NCI-H446 treated with DMSO at 0.1 percent for 48 hours (cell line): ENCODE measurements around the gene C16orf95.

Source experiments
- DNase-seq: peaks from one replicate; lab custom pipeline; 2025; lab: John Stamatoyannopoulos, UW

C16orf95 gene

DNA sequence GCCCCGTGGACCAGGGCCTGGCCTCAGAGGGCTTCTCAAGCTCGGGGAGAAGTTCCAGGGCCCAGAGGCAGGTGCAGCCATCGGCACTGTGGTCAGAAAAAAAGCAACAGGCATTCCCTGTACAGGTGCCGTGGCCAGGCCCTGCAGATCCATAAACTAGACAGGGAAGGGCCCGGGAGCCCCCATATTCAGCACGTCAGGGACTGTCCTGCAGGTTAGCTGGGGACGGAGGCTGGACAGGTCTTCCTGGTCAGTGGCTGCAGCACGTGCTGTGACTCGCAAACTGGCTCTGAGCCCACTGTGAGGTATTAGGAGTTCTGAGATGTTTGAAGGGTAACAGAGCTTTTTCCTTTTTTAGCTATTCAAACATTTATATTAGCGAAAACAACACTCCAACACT lies 15.0 kb upstream of the C16orf95 start:
- DNase-seq = no peak

DNA sequence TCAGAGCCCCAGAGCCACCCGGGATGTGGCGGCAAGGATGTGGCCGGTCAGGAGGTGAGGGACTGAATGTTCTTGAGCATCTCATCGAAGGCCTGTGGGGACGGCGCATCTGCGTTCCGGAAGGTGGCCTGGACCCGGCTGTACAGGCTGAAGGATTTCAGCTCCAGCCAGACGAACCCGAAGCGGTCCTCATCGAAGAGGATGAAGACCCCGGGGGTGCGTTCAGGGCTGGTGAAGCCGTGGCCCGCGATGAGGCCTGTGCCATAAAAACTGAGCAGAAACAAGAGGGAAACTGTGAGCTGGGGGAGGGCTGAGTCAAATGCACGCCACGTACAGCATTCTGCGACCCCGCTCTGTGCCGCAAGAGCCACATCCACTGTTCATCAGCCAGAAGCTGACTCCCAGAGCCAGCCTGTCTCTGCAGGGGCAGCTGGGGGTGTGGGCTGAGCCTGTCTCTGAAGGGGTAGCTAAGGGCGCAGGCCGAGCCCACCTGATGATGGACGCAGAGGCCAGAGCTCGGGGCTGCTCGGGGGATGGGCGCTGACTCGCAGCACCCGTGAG lies 14.1 kb upstream of the C16orf95 start:
- no peak for DNase-seq

DNA sequence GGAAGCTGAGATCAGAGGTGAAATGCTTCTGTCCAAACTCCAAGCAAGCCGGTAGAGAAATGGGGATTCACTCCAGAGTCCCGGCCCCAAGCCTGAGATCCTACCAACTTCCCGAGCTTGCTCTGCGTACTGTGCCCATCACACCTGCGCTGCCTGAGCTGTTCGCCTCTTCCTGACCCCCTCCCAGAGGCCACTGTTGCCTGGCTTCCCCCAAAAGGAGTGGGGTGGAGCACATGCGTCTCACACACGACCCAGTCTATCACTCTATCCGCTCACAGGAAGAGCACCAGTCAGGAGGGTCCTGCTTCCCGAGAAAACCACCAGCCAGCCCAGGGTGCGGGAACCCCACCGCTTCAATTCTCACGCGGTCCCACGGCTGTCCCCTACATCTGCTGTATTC lies 13.5 kb upstream of the C16orf95 start:
- no peak for DNase-seq

DNA sequence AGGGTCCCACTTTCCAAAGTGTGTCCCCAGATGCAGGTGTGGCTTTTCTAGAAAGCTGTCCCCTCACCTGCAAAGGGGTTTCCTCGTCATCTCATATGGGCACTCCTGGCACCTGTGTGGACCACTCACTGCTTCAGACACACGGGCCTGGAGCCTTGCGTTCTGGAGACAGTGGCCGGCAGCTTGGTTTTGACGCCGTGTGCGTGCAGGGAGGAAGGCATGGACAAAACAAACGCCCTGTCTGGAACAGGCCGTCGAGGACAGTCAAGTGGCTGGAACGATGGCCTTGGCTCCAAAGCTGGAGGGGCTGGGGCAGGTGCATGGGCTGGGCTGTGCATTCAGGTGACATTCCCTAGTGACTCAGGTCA lies 13.0 kb upstream of the C16orf95 start:
- DNase-seq = no peak

DNA sequence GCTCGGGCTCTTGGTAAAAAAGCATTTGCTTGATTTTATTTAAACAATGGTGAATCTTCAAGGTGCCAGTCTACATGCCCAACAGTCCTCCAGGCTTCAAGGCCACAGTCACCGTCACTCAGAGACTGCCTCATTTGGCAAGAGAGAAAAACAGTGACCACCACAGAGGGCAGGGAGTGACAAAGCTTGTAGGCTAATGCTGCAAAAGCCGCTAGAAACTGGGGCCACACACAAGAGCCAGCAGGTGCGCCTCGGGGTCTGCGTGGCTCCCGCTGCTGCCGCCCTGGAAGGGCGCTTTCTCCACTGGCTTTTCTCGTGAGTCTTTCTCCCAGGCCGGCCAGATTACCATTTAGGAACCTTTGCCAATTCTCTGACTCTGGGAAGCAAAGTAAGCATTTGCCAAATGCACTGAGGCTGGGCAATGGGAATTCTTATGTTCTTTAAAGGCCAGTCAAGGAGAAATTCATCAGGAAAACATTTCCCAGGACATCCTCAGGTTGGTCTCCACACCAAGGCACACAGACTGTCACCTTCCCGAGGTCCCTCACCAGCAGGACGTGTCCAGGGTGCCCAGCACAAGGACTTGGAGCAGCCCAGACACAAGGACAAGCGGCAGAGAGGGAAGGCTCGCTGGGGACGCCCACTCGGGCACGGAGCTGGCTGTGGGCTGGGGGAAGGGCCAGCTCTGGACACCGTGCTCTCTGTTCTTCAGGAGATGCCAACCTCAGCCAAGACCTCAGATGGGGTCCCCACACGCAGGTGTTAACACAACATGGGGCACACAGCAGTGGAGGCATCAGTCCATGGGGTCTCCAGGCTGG lies 12.5 kb upstream of the C16orf95 start:
- no peak for DNase-seq

DNA sequence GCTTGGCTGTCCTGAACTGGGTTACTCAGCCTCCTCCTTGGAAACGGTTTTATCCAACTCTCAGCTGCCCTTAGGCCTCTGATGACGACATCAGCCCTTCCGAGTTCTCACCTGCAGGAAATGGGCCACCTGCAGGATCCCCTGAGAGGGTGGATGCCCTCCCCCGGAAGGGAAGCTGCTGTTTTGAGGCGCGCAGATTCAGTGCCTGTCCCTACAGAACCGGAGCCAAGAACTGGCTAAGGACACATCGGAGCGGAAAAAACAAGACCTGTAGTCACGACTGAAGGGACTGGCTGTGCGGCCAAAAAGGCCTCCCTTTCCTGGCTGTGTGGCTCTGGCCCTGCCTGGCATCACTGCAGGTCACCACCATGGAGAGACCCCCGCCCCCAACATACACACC lies 11.7 kb upstream of the C16orf95 start:
- no peak for DNase-seq

DNA sequence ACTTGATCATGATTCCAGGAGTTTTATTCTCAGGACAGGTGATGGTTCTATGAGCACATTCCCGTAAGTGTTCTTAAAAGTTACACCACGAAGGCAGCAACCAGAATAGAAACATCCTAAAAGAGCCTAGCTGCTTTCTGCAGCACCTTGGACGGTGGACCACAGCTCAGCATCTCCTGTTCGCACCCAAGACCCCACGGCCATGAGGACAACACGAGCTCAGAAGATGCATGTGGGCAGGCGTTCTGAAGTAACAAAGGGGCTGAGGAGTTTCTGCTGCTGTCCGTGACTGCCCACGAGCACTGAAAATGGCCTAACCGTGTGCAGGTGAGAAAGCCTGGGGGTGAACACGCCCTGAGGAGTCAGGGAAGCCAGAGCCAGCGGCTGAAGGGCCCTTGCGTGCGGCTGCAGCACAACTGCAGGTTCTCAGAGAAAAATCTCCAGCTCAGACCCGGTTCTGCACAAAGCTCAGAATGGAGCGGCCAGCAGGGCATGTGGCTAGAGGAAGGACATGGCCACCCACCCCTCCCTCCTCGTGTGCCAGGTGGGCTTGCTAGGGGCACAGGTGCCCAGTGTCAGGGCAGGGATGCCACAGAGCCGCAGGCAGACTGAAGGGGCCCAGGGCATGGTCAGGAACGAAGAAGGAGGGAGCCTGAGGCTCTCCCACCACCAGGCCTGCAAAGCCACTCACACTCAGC lies 10.8 kb upstream of the C16orf95 start:
- no peak for DNase-seq

DNA sequence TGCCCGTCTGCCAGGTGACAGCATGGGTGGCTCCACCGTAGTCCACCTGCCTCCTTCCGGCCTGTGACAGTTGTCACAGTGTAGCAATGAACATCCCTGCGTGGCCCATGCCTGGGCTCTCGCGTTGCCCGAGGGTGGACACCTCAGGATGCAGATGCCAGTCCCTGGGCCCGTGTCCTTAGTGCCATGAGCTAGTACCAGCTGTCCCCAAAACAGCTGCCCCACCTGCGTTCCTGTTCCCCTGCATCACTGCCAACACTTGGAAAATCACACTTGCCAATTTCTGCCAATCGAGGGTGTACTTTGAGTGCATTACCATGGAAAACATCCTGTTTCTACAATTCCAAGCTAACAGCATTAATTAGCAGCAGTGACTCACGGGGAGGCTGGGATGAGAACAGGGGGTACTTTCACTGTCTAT lies 9.0 kb upstream of the C16orf95 start:
- DNase-seq = no peak

DNA sequence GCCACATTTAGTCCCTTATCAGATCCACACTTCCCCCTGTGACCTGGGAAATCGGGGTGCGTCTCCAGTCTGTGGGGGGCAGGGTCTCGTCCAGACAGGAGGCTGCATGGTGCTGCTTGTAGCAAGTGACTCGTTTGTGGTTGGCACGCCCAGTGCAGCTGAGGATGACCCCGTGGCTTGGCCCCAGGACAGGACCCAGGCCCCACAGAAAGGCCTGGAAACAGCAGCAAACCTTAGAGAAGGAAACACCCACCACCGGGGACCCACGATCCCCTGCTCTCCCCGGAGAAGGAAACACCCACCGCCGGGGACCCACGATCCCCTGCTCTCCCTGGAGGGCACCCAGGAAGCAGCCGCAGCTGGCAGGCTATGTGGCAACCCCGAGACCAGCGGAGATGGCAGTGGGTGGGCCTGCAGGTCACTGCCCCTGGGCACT lies 8.2 kb upstream of the C16orf95 start:
- DNase-seq = no peak

DNA sequence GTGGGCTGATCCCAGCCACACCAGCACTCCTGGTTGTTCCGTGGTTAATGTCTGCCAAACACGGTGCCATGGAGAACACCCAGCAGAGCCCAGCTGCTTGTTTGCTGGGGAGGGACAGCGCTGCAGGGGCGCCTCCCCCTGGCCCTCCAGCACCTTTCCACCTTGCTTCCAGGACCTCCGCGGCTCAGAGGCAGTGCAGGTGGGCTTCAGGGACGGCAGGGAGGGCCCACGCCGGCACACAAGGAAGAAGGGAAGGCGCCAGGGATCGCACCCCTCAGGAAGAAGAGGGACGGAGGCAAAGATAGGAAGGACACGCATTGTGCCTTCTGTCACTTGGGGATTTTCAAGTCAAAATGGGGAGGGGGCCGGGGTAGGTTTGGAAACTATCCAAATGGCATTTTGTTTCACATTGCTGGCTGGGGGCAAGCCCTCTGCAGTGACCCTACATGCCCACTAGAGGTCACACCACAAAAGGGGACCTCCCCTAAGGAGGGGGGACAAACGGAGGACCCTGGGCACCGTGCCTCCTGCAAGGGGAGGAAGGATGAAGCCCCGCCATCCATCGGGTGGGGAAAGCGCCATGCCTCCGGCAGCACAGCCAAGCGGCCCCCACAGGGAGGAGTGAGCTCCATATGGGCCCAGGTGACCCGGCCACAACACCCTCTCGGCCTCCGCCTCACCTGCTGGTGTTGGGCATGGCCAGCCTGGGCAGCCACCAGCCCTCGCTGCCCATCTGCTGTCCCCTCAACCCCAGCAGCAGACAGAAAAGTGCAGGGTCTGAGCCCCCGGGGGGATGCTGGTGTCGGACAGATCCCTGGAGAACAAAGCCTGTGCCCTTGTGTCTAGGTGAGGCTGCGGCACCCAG lies 7.5 kb upstream of the C16orf95 start:
- no peak for DNase-seq

DNA sequence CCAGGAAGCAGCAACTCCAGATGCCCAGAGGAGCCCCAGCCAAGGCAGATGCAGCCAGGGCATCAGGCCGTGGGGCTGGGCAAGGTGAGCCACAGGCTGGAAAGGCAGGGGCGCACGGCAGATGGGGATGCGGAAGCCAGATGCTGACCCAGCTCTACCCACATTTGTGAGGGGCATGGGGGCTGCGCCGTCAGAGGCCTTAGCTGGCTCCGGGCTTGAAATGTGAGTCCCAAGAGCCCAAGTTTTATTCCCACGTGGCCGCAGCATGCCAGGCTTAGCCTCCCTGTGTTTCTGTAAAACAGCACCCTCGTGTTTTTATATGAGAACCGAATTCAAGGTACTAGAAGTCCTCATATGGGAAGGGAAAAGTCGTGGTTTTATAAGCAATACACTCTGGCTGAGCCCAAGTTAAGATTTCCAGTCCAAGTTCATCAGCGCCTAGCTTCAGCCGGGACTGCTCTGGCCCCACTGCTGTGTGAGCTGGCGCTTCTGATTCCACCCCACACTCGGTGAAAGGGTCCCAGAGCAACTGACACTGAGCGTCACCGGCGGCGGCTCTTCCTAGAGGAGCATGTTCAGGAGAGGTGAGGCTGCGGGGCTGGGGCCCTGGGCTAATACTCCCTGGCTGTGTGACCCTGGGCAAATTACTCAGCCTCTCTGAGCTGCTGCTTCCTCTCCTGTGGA lies 6.7 kb upstream of the C16orf95 start:
- DNase-seq = no peak

DNA sequence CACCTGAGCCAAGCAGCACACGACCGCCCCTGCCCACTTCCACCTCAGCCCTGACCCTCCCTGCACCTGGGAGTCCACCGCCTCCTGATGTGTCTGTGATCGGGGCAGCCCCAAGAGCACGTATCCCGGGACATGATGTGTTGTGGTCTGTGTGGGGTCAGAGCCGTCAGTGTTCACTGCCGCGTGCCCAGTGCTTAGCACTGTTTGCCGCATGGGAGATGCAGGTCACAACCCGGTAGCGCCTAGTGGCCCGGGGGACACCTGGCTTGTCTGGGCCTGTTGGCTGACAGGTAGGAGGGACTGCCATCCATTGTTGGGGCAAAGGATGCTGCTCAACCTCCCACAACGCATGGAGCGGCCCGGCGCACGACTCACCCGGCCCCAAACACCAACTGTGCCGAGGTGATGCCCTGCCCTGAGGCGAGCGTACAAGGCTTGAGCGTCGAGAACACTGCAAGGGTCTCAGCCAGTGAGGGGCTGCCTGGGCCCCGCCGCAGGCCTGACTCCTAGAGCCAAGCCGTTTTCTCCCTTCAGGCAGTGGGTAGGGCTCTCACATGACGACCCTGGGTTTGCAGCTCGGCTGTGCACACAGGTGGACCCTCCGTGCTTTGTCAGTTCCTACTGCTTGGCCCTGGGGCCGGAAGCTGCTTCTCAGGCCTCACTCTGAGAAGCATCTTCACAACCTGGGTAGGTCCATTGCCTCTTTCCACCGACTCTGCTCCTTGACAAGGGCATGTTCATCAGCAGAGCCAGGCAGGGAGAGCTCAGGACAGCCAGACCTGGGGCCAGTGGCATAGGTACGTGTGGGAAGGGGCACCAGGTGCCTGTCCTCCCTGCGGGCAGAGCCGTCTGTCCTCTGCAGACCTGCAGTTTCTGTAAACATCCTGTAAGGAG lies 5.9 kb upstream of the C16orf95 start:
- DNase-seq = no peak

DNA sequence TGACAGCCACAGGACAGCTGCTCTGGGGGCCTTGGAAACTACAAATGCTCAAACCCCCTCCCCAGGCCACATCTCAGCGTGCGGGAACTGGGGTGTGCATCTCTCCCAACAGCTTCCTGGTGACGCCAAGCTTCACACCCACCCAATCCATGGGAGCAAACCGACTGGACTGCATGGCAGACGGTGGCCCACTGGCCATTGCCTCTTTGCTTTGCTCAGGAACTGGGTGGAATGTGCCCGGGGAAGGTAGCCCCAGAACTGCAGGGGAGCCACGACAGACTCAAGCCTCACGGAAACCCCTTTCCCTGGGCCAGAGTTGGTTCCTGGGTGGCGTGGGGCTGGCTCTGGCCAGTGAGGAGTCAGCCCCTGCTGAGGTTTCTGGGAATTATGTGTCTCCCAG lies 5.2 kb upstream of the C16orf95 start:
- DNase-seq = no peak

DNA sequence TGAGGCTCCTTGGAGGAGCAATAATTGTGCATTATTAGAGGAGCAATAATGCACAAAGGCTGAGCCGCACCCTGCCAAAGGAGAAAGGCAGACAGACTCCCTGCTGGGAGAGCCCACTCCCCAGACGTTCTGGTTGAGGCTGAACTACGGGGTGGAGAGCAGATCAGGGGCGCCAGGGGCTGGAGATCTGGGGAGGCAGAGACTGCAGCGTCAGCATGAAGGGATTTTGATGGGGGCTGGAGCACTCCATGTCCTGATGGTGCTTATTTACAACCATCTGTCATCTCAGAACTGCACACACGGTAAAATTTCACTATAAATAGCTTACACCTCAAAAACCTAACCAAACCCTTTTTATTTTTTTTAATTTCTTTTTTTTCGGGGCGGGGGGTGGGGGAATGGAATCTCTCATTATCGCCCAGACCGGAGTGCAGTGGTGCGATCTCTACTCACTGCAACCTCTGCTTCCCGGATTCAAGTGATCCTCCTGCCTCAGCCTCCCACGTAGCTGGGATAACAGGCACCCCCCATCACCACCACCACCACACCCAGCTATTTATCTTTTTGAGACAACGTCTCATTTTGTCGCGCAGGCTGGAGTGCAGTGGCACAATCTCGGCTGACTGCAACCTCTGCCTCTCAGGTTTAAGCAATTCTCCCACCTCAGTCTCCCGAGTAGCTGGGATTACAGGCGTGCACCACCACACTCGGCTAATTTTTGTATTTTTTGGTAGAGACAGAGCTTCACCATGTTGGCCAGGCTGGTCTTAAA lies 4.3 kb upstream of the C16orf95 start:
- no peak for DNase-seq

DNA sequence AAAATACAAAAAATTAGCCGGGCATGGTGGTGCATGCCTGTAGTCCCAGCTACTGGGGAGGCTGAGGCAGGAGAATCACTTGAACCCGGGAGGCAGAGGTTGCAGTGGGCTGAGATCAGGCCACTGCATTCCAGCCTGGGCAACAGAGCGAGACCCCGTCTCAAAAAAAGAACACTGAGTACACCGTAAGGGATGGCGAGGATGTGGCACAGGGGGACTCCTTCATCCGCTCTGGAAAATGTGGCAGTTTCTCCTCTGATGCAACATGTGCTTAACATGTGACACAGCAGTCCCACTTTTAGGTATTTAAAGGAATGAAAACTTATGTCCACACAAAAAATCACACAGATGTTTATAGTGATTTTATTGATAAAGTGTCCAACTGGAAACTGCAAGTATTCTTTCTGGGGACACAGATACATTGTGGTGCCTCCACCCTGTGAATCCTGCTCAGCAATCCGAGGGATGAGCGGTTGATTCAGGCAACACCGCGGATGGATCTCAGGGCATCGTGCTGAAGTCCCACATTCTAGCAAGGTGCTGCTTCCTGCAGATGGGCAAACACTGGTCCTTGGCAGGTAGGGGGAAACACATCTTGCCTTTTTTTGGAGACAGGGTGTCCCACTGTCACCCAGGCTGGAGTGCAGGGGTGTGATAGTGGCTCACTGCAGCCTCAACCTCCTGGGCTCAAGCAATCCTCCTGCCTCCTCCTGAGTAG lies 3.5 kb upstream of the C16orf95 start:
- DNase-seq = no peak

DNA sequence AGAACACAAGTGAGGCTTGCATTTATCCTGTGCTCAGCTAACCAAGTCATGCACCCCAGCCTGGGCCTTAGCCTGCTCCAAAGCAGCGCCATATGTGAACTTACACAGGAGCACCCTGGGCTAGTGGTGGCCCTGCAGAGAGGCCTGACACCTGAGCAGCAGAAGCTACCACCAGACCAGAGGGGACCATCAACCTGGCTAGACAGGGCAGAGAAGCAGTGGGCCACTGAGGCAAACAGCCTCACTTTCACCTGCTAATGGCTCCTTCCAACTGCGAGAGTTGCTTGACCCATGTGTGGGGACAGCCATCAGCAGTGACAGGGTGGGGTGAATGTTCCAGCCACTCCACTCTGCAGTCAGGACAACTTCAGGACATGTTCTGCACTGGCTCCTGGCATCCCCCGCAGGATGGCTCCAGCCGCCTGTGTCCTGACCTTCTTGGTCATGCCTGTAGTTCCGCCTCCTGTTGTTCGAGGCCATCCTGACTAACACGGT lies 2.9 kb upstream of the C16orf95 start:
- no peak for DNase-seq

DNA sequence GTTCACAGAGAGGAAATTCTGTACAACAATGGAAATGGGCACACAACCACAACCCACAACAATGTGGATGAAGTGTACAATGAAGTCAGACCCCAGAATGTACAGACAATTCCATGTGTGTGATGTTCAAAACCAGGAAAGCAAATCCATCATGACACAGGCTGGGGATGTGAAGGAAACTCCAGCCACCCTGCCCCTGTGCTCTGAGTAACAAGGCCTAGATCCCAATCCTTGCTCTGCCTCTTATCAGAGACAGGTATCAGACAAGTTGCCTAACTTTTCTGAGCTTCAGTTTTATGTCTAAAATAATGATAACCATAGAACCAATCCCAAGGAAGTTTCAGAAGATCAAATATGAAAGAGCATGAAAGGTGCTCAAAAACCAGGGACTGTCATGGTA lies 1.8 kb upstream of the C16orf95 start:
- no peak for DNase-seq

DNA sequence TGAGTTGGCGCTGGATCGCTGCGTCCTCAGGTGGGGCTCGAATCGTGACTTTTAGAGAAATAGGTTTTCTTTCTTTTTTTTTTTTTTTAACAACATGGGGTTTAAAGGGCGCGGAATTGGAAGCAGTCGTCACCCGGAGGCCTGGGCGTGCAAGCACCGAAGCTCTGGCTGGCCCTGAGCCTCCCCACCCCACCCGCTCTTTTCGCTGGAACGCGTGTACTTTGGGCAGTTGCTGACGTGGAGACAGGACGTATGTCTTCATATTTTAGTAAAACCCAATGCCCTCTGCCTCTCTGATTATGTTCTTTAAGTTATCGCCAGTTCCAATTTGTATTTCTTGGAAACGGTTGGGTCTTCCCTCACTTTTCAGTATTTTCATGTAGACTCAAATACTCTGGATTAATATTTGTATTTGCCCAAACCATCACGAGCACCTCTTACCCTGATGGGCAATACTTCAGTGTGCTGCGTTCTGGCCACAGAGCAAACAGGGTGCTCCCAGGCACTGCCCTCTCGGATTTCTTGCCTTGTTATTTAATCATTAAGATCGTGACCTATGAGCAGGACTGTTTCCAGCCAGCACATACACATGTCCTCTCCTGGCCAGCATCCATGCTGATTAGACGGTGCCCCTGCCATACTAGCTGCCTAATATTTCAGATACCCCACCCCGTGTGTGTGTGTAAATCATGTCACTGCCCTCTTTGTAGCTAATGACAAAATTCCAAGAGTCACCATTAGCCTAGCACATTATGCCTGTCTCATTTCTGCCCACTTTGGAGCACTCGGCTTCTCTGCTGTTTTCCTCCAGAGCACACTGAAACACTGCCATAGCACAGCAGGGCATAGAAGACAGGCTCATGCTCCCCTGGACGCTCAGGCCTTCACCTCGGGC lies 805 bp upstream of the C16orf95 start:
- DNase-seq = no peak
